ENCODE data around the gene RAB6D.
"Not testable (repeated sequence)": the region's sequence is repeated elsewhere in the genome, so short reads cannot be mapped to it uniquely, and the experiment has no call there.

GRCh38 chr2:131391953-131392352 lies 28.0 kb upstream of the RAB6D start:
- TF ChIP-seq, protein P1, sequence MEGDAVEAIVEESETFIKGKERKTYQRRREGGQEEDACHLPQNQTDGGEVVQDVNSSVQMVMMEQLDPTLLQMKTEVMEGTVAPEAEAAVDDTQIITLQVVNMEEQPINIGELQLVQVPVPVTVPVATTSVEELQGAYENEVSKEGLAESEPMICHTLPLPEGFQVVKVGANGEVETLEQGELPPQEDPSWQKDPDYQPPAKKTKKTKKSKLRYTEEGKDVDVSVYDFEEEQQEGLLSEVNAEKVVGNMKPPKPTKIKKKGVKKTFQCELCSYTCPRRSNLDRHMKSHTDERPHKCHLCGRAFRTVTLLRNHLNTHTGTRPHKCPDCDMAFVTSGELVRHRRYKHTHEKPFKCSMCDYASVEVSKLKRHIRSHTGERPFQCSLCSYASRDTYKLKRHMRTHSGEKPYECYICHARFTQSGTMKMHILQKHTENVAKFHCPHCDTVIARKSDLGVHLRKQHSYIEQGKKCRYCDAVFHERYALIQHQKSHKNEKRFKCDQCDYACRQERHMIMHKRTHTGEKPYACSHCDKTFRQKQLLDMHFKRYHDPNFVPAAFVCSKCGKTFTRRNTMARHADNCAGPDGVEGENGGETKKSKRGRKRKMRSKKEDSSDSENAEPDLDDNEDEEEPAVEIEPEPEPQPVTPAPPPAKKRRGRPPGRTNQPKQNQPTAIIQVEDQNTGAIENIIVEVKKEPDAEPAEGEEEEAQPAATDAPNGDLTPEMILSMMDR (IDR thresholded peaks at IDR 0.05; ENCODE audit: low read length) = not testable (repeated sequence)
- TF ChIP-seq EZH2 (IDR thresholded peaks at IDR 0.05; ENCODE audit: borderline replicate concordance, low read length) = not testable (repeated sequence)

All from OCI-LY1 (cell line).